Measurements from ENCODE around the gene BBIP1. TPM values are rescaled to one million over a fixed set of nuclear protein-coding genes. Genes with fewer than 3 reads are reported as not detected.

The BBIP1 gene
- total RNA-seq, 6 experiments from 2014 or later = 9.4 to 15.7 (median 11.5) TPM

GRCh38 chr10:110903280-110904278, 15.4 kb downstream of the BBIP1 start:
- 78% methylated on average over 3 of the region's 3 CpGs for WGBS (ENCODE audit: insufficient coverage, low coverage, low lambda C conversion rate, missing lambda C conversion rate)
- intact Hi-C loops (cut with DNase I) = loop anchor here in 1 of 2 donors (10.0 kb wide), 1 partner anchor 159 kb away; no protein-coding TSS in a partner anchor

GRCh38 chr10:110901954-110902819, 16.8 kb downstream of the BBIP1 start:
- H3K27ac ChIP-seq = no peak overlapping the region
- 71% methylated on average over 7 of the region's 7 CpGs for WGBS (ENCODE audit: insufficient coverage, low coverage, low lambda C conversion rate, missing lambda C conversion rate)
- intact Hi-C loops (cut with DNase I) = loop anchor here in 1 of 2 donors (10.0 kb wide), 1 partner anchor 157 kb away; no protein-coding TSS in a partner anchor
- no peaks in the 10 kb centered on the region for H3K9me3 ChIP-seq
- DNase-seq (no peak), ATAC-seq (peak in 2 of 4 donors; percentile 72 to 81)
- no peaks in the 10 kb centered on the region for H3K27me3 ChIP-seq
- no peak overlapping the region for H3K4me3 ChIP-seq
- H3K4me1 ChIP-seq = peaks cover 0 to 4% (median 0%) of the 10 kb centered on the region in 4 donors
- no peak for TF ChIP-seq CTCF (IDR thresholded peaks at IDR 0.05)
- TF ChIP-seq POLR2A (IDR thresholded peaks at IDR 0.05) = no peak
- peaks cover 0 to 17% (median 0%) of the 10 kb centered on the region in 4 donors for H3K36me3 ChIP-seq

More at GRCh38 chr10:110903280-110904278, 15.4 kb downstream of the BBIP1 start:
- H3K27me3 ChIP-seq = no peaks in the 10 kb centered on the region
- H3K4me3 ChIP-seq = no peak overlapping the region
- H3K36me3 ChIP-seq = peaks cover 0 to 9% (median 0%) of the 10 kb centered on the region in 4 donors
- no peak overlapping the region for H3K27ac ChIP-seq
- TF ChIP-seq CTCF (IDR thresholded peaks at IDR 0.05) (no peak), POLR2A (IDR thresholded peaks at IDR 0.05) (no peak)
- peaks cover 0 to 4% (median 0%) of the 10 kb centered on the region in 4 donors for H3K4me1 ChIP-seq
- DNase-seq (no peak), ATAC-seq (peak in 1 of 4 donors; percentile 12)
- no peaks in the 10 kb centered on the region for H3K9me3 ChIP-seq

GRCh38 chr10:110900983-110901382, 18.0 kb downstream of the BBIP1 start:
- intact Hi-C loops (cut with DNase I) = loop anchor here in 1 of 2 donors (10.0 kb wide), 1 partner anchor 156 kb away; no protein-coding TSS in a partner anchor
- TF ChIP-seq CTCF (IDR thresholded peaks at IDR 0.05) (no peak), POLR2A (IDR thresholded peaks at IDR 0.05) (no peak)
- ATAC-seq = no peak
- Histone ChIP-seq H3K36me3 (peaks cover 0 to 21% (median 0%) of the 10 kb centered on the region in 4 donors), H3K9me3 (no peaks in the 10 kb centered on the region), H3K4me1 (peaks cover 0 to 8% (median 2%) of the 10 kb centered on the region in 4 donors), H3K27ac (no peak overlapping the region), H3K27me3 (no peaks in the 10 kb centered on the region), H3K4me3 (no peak overlapping the region)
- WGBS (ENCODE audit: insufficient coverage, low coverage, low lambda C conversion rate, missing lambda C conversion rate) = 100% methylated on average over 1 of the region's 2 CpGs
- DNase-seq = no peak

- Histone ChIP-seq H3K9me3 (no peaks in the 10 kb centered on the region), H3K27ac (no peak overlapping the region), H3K27me3 (no peaks in the 10 kb centered on the region), H3K36me3 (peaks cover 0 to 42% (median 6%) of the 10 kb centered on the region in 4 donors), H3K4me1 (peaks cover 0 to 8% (median 2%) of the 10 kb centered on the region in 4 donors), H3K4me3 (no peak overlapping the region)
- DNase-seq (no peak), ATAC-seq (no peak)
- TF ChIP-seq POLR2A (IDR thresholded peaks at IDR 0.05) (no peak), CTCF (IDR thresholded peaks at IDR 0.05) (no peak)
- intact Hi-C loops (cut with DNase I) = no loop called here
Observed at GRCh38 chr10:110898391-110898790, 20.6 kb downstream of the BBIP1 start.

All from right lobe of liver (tissue), 6 donors.